Activated naive CD8-positive, alpha-beta T cell treated with anti-CD3 and anti-CD28 coated beads, Interleukin-2, amount 50 U/mL, for 16 hours (primary cell): ENCODE data around the gene MZT2A.
"Not testable (repeated sequence)": the region's sequence is repeated elsewhere in the genome, so short reads cannot be mapped to it uniquely, and the experiment has no call there.

Source experiments
- DNase-seq: peaks from one replicate; pipeline ENCODE4 v3.0.0-alpha.2; 2020; ENCODE audit warnings: low read depth, low spot score

MZT2A gene

DNA sequence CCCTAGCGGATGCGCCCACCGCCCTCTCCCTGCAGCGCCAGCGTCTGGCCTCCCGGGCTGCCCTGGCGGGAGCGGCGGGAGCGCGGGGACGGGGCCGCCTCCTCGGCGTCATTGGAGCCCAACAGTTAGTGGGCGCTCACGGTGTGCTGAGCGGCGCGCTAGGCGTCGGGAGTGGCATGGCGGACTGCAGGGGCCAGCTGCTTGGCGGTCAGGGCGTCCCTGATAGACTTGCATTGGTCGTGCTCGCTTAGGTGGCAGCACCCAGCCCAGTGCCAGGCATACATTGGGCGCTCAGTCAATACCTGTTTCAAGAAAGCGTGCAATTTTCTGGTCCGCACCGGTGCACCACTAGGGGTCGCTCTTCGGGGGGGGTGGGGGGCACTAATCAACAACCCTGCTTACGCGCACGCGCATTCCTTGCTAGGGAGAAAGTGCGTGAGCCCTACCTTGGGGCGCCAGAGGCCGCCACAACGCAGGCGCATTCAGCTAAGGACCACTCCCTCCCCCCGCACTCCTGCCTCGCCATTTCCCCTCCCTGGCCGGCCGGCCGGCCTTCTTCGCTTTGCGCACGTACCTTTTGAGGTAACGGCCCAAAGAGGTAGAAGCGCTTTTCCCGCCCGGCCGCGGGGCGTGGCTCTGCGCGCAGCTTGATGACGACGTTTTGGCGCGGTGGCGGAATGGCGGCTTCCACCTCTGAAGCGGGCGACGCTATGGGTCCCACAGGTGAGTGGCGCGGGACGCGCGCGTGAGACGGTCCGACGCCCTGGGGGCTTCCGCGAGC is 411 bp upstream of the MZT2A start:
- peak; percentile 87 for DNase-seq

DNA sequence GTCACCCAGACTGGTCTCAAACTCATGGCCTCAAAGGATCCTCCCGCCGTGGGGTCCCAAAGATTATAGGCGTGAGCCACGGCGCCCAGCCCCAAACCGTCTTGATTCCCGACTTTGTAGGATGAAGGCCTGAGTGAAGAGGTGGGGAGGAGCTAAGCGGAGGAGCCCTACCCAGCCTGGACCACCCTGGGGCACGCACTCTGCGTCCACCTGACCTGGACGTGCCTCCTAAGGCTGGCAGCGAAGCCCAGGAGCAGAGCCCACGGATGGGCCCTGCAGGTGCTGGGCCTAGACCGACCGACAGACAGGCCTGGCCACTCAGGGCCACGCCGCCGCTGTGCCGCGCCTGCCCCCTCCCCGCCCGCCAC is 744 bp downstream of the MZT2A start:
- not testable (repeated sequence) for DNase-seq

DNA sequence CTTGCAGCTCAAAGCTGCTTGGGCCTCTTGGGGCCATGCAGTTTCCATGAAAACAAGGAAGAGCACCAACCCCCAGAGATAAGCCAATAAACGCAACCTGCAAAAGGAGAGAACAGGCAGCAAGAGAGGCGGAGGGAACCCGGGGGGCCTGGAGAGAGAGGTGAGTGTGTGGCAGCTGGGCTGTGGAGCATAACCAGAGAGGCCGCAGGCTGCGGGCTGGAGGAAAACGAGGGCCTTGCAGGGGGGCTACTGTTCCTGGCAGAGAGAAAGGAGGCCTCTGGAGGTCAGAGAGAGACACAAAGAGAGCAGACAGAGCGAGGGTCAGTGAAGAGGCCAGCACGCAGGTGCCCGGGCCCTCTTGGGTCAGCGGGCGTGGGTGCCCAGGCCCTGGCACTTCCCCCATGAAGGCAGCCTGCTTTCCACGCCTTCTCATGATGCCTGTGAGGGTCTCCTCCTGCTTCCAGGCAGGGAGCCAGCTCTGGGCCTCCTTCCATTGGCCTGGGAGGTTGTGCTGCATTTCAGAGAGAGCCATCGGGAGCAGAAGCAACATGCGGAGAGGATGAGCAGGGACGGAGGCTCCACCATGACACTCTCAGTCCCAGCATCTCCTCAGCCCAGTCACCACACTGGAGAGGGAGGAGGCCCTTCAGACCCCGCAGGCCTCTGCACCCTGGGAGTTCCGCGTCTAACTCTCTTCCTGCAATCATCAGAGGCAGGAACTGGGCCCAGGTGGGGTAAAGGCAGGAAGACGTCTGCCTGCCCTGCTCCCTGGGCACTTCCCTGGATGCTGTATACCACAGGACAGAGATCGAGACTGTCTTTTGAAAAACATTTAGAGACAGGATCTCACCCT is 1.4 kb downstream of the MZT2A start:
- DNase-seq, result not testable (repeated sequence)

DNA sequence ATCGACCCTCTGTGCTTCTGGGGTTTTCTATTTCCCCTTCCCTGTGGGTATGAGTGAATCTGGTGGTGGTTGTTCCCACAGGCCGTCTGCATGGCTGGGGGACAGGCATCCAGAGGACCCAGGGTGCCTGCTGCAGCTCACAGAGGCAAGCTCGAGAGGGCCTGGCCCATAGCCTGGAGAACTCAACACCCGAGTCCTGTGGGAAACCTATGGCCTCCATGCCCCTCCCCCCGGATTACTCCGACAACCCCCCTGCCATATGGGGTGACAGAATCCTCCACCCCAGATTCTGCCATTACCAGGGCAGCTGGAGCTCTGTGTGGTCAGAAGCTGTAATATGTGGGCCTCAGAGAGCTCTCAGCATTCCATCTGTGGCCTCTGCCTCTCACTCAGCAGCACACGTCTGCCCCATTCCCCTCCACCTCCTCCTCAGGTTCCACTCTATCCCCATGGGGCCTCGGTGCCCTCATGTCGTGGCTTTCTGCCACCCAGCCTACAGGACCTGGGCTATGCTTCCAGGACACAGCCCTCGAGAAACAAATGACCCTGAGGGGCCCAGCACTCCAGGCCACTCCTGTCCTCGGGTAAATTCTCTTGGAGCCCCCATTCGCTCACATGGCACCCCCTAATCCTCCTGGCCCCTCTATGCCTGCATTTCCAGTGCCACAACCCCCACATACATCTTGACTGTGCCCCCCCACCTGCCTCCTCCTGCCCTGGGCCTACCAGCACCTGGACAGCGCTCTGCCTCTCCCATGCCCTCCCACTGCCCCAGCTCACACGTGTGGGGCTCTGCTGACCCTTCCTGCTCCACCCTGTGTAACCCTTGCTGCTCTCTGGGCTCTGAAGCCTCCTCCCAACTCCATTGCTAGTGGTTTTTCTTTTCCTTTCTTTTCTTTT is 3.6 kb downstream of the MZT2A start:
- no peak for DNase-seq

DNA sequence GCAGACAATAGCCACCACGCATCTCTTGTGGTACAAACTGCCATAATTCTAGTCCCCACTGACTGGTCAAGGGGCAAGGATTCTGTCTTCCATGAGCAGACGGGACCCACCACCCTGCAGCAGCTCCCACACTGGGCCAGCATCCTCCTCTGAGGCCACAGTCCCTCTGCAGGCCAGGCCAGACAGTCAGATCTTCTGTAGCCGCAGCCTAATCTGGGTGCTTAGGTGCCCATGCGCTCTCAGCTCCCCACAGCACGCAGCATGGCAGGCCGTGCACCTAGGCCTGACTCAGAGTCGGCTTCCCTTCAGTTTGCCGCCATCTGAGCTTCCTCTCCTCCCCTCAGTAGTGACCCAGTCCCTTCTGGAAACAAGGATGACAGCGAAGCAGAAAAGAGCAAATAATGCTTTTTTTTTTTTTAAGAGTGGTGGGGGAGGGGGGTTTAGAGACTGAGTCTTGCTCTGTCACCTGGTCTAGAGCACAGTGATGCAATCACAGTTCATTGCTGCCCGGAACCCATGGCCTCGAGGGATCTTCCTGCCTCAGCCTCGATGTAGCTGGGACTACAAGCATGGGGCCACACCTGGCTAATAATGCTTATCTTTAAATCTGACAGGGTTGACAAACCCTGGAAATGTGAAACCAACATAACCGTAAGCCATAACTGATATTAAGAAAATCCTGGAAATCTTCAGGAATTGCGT is 5.8 kb downstream of the MZT2A start:
- DNase-seq, result not testable (repeated sequence)

DNA sequence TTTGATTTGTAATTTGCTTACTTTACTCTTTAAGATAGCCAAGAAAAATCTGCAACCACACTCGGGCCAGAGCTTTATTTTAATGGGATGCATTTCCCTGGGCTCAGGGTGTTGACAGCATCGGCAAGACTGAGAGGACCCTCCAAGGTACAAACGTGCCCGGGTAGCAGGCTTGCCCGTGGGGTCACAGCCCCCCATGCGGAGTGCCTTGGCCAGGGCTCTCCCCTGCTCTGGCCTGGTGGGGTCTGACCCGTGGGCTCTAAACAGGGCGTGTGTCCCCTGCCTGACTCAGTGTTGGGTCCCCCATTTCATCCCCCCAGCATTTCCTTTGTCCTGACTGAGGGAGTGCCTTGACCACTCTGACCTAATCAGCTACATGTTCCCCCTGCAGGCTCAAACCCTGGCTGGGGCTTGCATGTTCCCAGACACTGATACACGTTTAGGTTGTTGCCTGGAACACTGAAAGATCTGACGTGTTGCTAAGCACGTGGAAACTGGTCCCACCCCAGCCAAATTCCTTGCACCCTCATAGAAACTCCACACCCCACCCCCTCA is 7.2 kb downstream of the MZT2A start:
- DNase-seq, result not testable (repeated sequence)

DNA sequence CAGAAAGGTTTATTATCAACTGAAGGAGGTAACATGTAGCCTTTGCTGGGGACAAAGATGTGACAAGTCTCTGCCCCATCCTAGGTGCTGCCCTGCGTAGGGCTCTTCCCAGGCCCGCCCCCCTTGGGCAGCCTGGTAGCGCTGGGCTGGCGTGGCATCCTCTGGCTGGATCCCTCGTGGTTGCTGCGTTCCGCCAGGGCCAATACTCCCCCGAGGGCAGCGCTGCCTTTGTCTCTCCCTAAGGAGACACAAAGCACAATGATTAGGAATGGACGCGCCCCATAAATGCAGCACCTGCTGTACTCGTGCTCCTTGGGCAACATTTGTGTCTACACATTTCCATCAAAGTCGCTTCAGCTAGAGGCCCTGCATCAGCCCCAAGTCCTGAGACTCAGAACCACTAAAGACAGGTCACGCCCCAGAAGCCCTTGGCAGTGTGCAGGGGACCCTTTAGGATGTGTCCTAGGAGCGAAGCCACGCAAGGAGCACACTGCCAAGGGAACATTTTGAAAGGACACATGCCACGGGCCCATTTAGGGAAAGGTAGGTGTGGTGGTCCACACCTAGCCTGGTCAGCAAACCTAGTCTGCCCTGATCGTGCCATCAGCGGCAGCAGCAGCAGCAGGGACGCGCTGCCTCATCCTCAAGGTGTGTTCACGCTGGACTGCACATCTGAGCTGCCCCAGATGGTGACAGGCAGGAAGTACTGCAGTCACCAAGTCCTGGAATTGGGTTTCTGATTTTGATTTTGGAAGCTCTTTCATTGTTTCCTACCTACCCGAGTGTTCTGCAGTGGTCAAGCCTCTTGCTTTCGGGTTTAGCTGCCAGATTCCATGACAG is 8.0 kb downstream of the MZT2A start:
- DNase-seq, result not testable (repeated sequence)

DNA sequence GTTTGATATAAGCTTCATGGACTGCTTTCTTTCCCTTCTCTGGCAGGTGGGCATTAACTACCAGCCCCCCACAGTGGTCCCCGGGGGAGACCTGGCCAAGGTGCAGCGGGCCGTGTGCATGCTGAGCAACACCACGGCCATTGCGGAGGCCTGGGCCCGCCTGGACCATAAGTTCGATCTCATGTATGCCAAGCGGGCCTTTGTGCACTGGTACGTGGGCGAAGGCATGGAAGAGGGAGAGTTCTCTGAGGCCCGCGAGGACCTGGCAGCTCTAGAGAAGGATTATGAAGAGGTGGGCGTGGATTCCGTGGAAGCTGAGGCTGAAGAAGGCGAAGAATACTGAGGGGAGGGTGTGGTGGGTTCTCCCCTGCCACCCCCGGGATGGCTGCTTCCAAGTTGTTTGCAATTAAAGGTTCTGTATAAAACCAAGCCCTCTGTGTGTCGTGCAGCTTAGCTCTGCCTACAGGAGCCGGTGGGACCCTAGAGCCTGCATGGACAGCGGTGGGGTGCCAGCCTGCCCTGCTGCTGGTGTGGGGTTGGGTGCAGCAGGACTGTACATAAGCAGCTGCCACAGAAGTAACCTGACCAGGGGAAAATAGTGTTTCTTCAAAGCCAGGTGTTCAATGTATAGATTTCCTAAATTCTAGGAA is 9.6 kb downstream of the MZT2A start:
- DNase-seq, result not testable (repeated sequence)

DNA sequence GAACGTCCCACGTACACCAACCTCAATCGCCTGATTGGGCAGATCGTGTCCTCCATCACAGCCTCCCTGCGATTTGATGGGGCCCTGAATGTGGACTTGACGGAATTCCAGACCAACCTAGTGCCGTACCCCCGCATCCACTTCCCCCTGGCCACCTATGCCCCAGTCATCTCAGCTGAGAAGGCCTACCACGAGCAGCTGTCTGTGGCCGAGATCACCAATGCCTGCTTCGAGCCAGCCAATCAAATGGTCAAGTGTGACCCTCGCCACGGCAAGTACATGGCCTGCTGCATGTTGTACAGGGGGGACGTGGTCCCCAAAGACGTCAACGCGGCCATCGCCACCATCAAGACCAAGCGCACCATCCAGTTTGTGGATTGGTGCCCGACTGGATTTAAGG is 11.8 kb downstream of the MZT2A start:
- not testable (repeated sequence) for DNase-seq

DNA sequence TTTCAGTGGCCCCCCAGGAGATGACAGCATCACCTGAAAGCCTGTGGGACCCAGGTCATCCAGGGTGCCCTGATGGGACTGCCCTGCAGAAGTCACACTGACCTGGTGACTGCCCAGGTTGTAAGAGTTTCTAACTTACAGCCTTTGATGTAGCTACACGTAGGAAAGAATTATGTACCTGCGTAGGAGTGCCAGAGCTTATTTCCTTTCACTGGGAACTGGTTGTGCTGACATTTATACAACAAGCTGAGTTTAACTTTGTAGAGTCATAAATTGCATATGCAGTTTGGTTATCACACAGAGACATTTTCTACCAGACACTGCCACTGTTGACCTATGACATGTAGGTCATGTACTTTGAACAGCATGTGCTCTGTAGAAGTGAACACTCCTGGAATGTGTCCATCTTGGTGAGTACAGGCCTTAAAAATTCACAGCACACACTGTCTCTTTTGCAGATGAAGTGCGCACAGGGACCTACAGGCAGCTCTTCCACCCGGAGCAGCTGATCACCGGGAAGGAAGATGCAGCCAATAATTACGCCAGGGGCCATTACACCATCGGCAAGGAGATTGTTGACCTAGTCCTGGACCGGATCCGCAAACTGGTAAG is 13.2 kb downstream of the MZT2A start:
- not testable (repeated sequence) for DNase-seq

DNA sequence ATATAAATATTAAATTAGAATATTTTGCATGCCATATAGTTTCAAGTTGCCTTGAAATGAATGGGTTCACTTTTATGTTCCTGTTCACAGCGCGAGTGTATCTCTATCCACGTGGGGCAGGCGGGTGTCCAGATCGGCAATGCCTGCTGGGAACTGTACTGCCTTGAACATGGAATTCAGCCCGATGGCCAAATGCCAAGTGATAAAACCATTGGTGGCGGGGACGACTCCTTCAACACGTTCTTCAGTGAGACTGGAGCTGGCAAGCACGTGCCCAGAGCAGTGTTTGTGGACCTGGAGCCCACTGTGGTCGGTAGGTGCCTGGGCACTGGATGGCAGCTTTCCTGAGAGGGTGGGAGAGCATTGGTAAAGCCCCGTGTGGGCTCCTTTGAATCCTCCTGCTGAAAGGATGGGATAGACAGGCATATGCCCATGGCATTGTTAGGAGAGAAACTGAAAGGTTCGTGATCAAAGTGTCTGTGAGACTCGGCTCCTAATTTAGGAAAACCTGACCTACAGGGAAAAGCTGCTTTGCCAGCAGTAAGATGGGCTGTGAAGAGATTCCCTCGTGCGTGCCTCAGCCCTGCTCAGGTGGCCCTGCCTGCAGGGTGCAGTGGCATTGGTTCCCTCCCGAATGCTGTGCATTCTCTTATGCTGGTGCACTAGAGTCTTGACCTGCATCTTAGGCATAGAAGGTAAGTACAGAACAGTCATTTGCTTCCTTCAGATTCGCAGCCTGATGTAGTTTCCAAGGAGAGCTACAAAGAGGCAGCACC is 13.9 kb downstream of the MZT2A start:
- DNase-seq, result not testable (repeated sequence)

DNA sequence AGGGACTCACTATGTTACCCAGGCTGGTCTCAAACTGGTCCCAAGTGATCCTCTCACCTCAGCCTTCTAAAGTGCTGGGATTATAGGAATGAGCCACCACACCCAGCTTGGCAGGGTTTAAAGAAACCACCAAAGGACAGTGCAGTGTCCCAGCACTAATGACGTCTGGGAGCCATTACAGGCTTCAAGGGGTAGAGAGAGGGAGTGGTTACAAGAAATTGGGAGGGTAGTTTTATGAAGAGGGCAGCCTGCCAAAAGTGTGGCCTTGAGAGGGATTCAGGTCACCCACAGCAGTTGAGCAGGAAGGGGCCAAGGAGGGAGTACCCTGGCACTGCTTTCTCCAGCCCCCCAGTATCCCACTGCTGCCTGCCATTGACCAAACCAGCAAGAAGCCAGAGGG is 15.0 kb downstream of the MZT2A start:
- DNase-seq, result not testable (repeated sequence)

DNA sequence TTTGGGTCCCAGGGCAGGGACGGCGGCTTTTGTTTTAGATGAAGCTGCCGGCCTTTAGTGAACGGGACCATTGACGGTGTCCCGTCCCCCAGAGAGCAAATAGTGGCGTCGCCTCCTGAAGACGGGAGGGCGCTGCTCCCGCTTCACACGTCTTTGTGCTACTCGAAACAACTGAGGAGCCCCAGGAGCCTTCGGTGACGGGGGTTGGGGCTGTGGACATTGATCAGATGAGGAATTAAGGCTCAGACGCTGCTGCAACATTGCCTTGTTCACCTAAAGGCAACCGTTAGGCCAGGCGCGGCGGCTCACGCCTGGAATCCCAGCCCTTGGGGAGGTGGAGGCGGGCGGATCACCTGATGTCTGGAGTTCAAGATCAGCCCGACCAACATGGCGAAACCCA is 15.8 kb downstream of the MZT2A start:
- not testable (repeated sequence) for DNase-seq

DNA sequence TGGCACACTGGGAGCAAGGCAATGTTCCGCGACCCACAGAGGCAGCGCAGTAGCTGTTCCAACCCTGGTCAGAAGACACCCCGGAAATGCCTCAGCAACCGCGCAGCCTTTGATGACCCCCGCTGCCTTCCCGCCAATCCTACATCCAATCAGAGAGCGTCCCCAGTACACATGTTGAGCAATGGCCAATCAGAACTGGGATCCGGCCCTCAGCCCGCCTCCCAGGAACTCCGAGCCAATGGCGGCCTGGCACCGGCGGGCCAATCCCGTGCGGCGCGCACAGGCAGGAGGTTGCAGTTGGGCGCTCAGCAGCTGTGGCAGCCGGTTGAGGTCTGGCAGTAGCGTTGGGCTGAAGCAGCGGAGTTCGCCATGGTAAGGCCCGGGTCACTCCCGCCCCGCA is 16.4 kb downstream of the MZT2A start, which contains the start of gene TUBA3D:
Gene TUBA3D (plus strand): TSS at position 289 of the 400 bp plus-strand sequence. CDS start 81 bp downstream, at position 370.
- DNase-seq, result no peak

DNA sequence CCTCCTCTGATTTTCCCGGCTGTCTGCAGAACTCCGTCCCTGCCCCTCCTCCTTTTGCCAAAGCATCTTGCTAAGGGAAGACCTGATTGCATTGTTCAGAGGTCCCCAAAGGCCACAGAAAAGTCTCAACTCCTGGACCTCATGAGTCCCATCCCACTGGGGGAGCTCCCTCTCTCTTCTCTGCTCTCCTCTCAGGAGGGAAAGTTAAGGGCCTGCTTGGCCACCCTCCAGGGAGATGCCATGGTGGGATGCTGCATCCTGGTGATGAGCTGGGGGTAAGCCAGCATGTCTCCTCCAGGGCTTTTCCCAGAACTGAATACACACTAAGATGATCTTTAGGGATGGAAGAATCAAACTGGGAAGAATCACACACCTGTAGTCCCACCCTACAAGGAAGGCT is 18.9 kb downstream of the MZT2A start:
- not testable (repeated sequence) for DNase-seq

DNA sequence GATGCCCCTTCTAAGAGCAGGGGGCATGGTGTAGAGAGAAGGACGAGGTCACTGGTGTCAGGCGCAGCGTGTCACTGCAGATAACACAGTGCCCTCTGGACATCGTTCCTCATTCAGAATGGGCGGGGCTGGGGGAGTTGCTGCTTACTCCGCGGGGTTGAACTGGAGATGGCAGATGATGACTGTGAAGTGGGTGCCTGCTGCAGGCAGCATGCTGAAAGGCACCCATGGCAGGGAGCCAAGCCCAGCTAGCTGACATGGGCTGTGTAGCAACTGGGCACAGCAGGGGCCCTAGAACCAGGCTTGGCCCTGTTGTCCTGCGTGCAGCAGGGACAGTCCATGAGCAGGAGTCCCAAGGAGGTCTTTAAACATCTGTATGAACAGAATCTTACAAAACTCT is 20.6 kb downstream of the MZT2A start:
- DNase-seq, result not testable (repeated sequence)

DNA sequence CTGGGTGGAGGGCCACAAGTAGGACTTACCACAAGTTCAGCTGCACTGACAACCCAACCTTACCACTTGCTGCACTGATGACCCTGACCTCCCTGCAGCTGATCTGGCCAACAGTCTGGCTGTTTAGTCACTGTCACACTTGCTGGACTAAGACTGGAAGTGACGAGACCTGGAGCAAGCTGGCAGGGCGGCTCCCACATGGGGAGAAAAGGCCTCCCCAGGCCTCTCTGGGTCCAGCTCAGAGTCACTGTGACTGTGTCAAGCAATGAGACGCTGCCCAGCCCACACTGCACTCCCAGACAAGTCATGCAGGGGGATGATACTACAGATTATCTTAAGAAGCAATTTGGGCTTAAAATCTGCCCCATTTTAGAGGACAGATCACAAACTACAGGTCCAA is 21.3 kb downstream of the MZT2A start:
- DNase-seq, result not testable (repeated sequence)

DNA sequence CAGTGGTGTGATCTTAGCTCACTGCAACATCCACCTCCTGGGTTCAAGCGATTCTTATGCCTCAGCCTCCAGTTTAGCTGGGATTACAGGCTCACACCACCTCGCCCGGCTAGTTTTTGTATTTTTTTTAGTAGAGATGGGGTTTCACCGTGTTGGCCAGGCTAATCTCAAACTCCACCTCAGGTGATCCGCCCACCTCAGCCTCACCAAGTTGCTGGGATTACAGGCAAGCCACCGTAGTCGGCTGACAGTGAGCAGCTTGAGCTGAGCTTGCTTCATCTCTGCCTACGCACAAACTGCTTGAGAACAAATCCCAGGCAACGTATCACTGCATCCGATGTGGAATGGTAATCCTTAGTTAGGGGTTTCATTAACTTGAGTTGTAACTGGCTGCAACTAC is 24.5 kb downstream of the MZT2A start:
- DNase-seq, result not testable (repeated sequence)
